Natural killer cell (primary cell): ENCODE data around the gene MTMR8. TPM values are rescaled to one million over a fixed set of nuclear protein-coding genes. Genes with fewer than 3 reads are reported as not detected.
"Not testable (repeated sequence)": the region's sequence is repeated elsewhere in the genome, so short reads cannot be mapped to it uniquely, and the experiment has no call there.

ENCODE experiments used
- ATAC-seq, 3 donors: fragments of 150-1000 bp in 2 of 3; fragments of 200-7000 bp in 1 of 3; cut with Tn5 transposase; 1 replicate in 1 of 3; 2 replicates in 2 of 3; pipeline ENCODE4 v1.10.0; 2021; ENCODE audit warnings: mild to moderate bottlenecking in 2 of 3, moderate library complexity in 2 of 3
- DNase-seq, 2 donors: peaks; one replicate each; pipeline versions ENCODE4 v3.0.0 to v3.0.0-alpha.2; 2013 to 2021; ENCODE audit warnings: mixed read lengths in 1 of 2
- H3K27ac ChIP-seq: one replicate; pipeline ENCODE4 v1.5.1; 2013; ENCODE audit warnings: mild to moderate bottlenecking, low read length
- H3K27me3 ChIP-seq: one replicate; pipeline ENCODE4 v1.6.1; 2013; ENCODE audit warnings: low read length; ENCODE audit not compliant: control insufficient read depth, insufficient read depth
- H3K36me3 ChIP-seq: one replicate; pipeline ENCODE4 v1.6.1; 2013; ENCODE audit warnings: low read length; ENCODE audit not compliant: control insufficient read depth, insufficient read depth
- H3K4me1 ChIP-seq: one replicate; pipeline ENCODE4 v1.6.1; 2013; ENCODE audit warnings: low read length; ENCODE audit not compliant: control insufficient read depth, insufficient read depth
- H3K4me3 ChIP-seq: one replicate; pipeline ENCODE4 v1.5.1; 2013; ENCODE audit warnings: low read length
- H3K9me3 ChIP-seq: one replicate; pipeline ENCODE4 v1.6.1; 2013; ENCODE audit warnings: low read length; ENCODE audit not compliant: control insufficient read depth, insufficient read depth
- H3K27ac Mint-ChIP-seq, 2 donors: one replicate each; pipeline ENCODE4 v1.8.0; 2022; ENCODE audit warnings: mild to moderate bottlenecking in 2 of 2, mixed read lengths in 2 of 2, moderate library complexity in 1 of 2
- H3K27me3 Mint-ChIP-seq, 2 donors: one replicate each; pipeline ENCODE4 v1.8.0; 2022; ENCODE audit warnings: low read depth in 2 of 2, mixed read lengths in 2 of 2
- H3K36me3 Mint-ChIP-seq: one replicate; pipeline ENCODE4 v1.8.0; 2022; ENCODE audit warnings: mixed read lengths
- H3K4me1 Mint-ChIP-seq, 2 donors: one replicate each; pipeline ENCODE4 v1.8.0; 2022; ENCODE audit warnings: mixed read lengths in 2 of 2
- H3K4me3 Mint-ChIP-seq: one replicate; pipeline ENCODE4 v1.8.0; 2022; ENCODE audit warnings: mild to moderate bottlenecking, moderate library complexity, mixed read lengths
- H3K9me3 Mint-ChIP-seq, 2 donors: one replicate each; pipeline ENCODE4 v1.8.0; 2022; ENCODE audit warnings: mixed read lengths in 2 of 2
- CTCF ChIP-seq: fragments of 200-600 bp; IDR thresholded peaks from one replicate; pipeline ENCODE4 v1.8.0; 2022; ENCODE audit warnings: antibody characterized with exemption
- WGBS: methylation state at CpG from one replicate; pipeline ENCODE4 v1.1.7; 2013; ENCODE audit warnings: missing lambda C conversion rate; ENCODE audit not compliant: insufficient coverage; 5-methylcytosine and 5-hydroxymethylcytosine counted together
- intact Hi-C: fragments of 100-400 bp; cut with micrococcal nuclease; formaldehyde crosslinking; loops from one replicate; pipeline ENCODE4 v1.14.2; 2022
- total RNA-seq, 4 donors: library from RNA; stranded (reverse); fragments of 120-200 nt in 1 of 4; gene quantifications; one replicate each; pipeline versions ENCODE4 v1.2.3 to v1.2.4, GENCODE V29; 2013 to 2022

Gene MTMR8
- total RNA-seq, 3 donors from 2014 or later (not counting 1 experiment from before 2014, with no cell fraction given), result 5.7 to 9.3 (median 7.9) TPM

GRCh38 chrX:64437218-64437617 lies 42.0 kb upstream of the MTMR8 start:
- no peaks in the 10 kb centered on the region for H3K4me1 Mint-ChIP-seq
- H3K27ac ChIP-seq, result no peak overlapping the region
- H3K9me3 Mint-ChIP-seq, result peaks cover 2% of the 10 kb centered on the region in 2 donors
- no peak for TF ChIP-seq CTCF
- no peaks in the 10 kb centered on the region for H3K27me3 Mint-ChIP-seq
- H3K4me3 Mint-ChIP-seq, result no peak overlapping the region
- ATAC-seq, result no peak
- intact Hi-C loops, result no loop called here
- H3K27ac Mint-ChIP-seq, result no peak overlapping the region
- H3K4me1 ChIP-seq, result no peaks in the 10 kb centered on the region
- DNase-seq, result no peak
- 57% methylated on average over 4 of the region's 5 CpGs for WGBS
- no peaks in the 10 kb centered on the region for H3K36me3 ChIP-seq
- no peaks in the 10 kb centered on the region for H3K36me3 Mint-ChIP-seq
- H3K4me3 ChIP-seq, result no peak overlapping the region
- no peaks in the 10 kb centered on the region for H3K9me3 ChIP-seq
- no peaks in the 10 kb centered on the region for H3K27me3 ChIP-seq

- Mint-ChIP-seq H3K27me3 (peaks cover 0 to 16% of the 10 kb centered on the region in 2 donors), H3K36me3 (no peaks in the 10 kb centered on the region), H3K27ac (no peak overlapping the region), H3K4me1 (no peaks in the 10 kb centered on the region), H3K4me3 (no peak overlapping the region), H3K9me3 (no peaks in the 10 kb centered on the region)
- Histone ChIP-seq H3K4me3 (no peak overlapping the region), H3K4me1 (no peaks in the 10 kb centered on the region), H3K27me3 (no peaks in the 10 kb centered on the region), H3K27ac (no peak overlapping the region), H3K36me3 (no peaks in the 10 kb centered on the region), H3K9me3 (no peaks in the 10 kb centered on the region)
- no peak for DNase-seq
- TF ChIP-seq CTCF, result no peak
- intact Hi-C loops, result no loop called here
- ATAC-seq, result no peak
These were observed 33.1 kb upstream of the MTMR8 start for GRCh38 chrX:64428371-64428770.

GRCh38 chrX:64427787-64428186 lies 32.5 kb upstream of the MTMR8 start:
- no peak overlapping the region for H3K27ac ChIP-seq
- H3K4me3 ChIP-seq, result no peak overlapping the region
- no CpG with 5 or more reads among the region's 2 CpGs for WGBS
- Mint-ChIP-seq H3K9me3 (no peaks in the 10 kb centered on the region), H3K27ac (no peak overlapping the region), H3K4me1 (no peaks in the 10 kb centered on the region), H3K27me3 (peaks cover 0 to 16% of the 10 kb centered on the region in 2 donors), H3K4me3 (no peak overlapping the region), H3K36me3 (no peaks in the 10 kb centered on the region)
- no peaks in the 10 kb centered on the region for H3K27me3 ChIP-seq
- intact Hi-C loops, result no loop called here
- DNase-seq (no peak), ATAC-seq (no peak)
- no peaks in the 10 kb centered on the region for H3K36me3 ChIP-seq
- no peaks in the 10 kb centered on the region for H3K9me3 ChIP-seq
- H3K4me1 ChIP-seq, result no peaks in the 10 kb centered on the region
- no peak for TF ChIP-seq CTCF

GRCh38 chrX:64427281-64427680 lies 32.0 kb upstream of the MTMR8 start:
- no peak overlapping the region for H3K27ac Mint-ChIP-seq

GRCh38 chrX:64409730-64410129 lies 14.5 kb upstream of the MTMR8 start:
- H3K27ac ChIP-seq, H3K27me3 ChIP-seq, H3K27ac Mint-ChIP-seq, H3K4me3 Mint-ChIP-seq, H3K27me3 Mint-ChIP-seq, H3K36me3 Mint-ChIP-seq, H3K36me3 ChIP-seq, ATAC-seq, H3K4me1 ChIP-seq, H3K9me3 ChIP-seq, H3K9me3 Mint-ChIP-seq, H3K4me3 ChIP-seq, DNase-seq, intact Hi-C loops: not testable (repeated sequence)
- 100% methylated on average over 2 of the region's 4 CpGs for WGBS
- peaks cover 9 to 15% of the 10 kb centered on the region in 2 donors for H3K4me1 Mint-ChIP-seq

More at GRCh38 chrX:64427281-64427680, 32.0 kb upstream of the MTMR8 start:
- Mint-ChIP-seq H3K9me3 (no peaks in the 10 kb centered on the region), H3K27me3 (peaks cover 0 to 16% of the 10 kb centered on the region in 2 donors), H3K4me1 (no peaks in the 10 kb centered on the region), H3K36me3 (no peaks in the 10 kb centered on the region), H3K4me3 (no peak overlapping the region)
- H3K4me1 ChIP-seq, result no peaks in the 10 kb centered on the region
- no peaks in the 10 kb centered on the region for H3K9me3 ChIP-seq
- intact Hi-C loops, result no loop called here
- DNase-seq (no peak), ATAC-seq (no peak)
- no peaks in the 10 kb centered on the region for H3K36me3 ChIP-seq
- no peak overlapping the region for H3K27ac ChIP-seq
- H3K27me3 ChIP-seq, result no peaks in the 10 kb centered on the region
- TF ChIP-seq CTCF, result no peak
- H3K4me3 ChIP-seq, result no peak overlapping the region
